GM12801 (cell line): ENCODE data around the gene GDPGP1.

Source experiments
- CTCF ChIP-seq: IDR thresholded peaks from one replicate; pipeline ENCODE4 v1.5.1; 2011; ENCODE audit warnings: control low read depth; ENCODE audit not compliant: insufficient read length; ENCODE audit errors: extremely low read depth

Gene GDPGP1

GRCh38 chr15:90262426-90262825 lies 28.4 kb downstream of the GDPGP1 start:
- TF ChIP-seq CTCF: no peak

GRCh38 chr15:90264671-90265070 lies 30.7 kb downstream of the GDPGP1 start:
- no peak for TF ChIP-seq CTCF

DNA sequence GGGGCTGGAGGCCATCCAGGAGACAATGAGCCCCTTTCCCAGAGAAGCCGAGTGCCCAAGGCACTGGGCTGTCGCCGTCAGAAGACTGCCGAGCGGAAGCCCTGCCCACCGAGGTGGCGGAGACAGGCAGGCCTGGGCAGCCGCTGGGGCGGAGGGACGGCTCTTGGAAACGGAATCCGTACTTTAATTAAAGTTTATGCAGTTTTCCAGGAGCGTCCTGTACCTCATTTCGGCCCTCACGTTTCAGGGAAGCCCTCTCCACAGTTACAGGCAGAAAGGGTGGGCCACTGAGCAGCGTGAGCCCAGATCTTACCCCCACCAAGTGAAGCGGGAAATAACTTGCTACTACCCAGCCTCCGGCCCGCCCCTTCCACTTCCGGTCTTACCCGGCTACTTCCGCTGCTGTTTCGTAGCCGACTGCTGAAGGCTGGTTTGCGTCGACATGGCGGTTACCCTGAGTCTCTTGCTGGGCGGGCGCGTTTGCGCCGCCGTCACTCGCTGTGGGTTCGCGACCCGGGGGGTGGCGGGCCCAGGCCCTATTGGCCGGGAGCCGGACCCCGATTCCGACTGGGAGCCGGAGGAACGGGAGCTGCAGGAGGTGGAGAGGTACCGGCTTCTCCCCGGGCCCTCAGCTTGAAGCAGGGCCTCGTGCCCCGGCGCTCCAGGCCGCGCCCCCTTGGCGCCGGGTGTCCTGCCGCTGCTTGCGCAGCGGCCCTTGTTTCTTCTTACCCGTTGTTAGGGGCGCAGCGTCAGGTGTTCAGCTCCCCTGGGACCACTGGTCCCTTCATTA lies 31.5 kb downstream of the GDPGP1 start, which contains the start of gene NGRN:
NGRN (plus strand) TSS at position 402 of the 790 bp plus-strand sequence; CDS start at position 443, 41 bp downstream.
- TF ChIP-seq CTCF: no peak

DNA sequence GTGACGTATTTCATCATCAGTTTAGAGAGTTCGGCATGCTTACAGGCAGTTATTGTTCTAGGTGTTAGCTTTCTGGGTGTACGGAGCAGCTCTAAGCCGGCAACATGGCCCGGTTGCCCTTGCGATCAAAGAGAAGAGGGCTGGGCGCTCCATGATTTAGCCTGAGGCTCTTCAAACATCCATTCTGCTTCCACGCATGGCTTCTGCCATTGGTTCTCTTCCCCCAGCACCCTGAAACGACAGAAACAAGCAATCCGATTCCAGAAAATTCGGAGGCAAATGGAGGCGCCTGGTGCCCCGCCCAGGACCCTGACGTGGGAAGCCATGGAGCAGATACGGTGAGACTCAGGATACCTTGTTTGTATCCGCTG lies 32.0 kb downstream of the GDPGP1 start:
- TF ChIP-seq CTCF: no peak

GRCh38 chr15:90266485-90266884 lies 32.5 kb downstream of the GDPGP1 start:
- TF ChIP-seq CTCF: no peak

DNA sequence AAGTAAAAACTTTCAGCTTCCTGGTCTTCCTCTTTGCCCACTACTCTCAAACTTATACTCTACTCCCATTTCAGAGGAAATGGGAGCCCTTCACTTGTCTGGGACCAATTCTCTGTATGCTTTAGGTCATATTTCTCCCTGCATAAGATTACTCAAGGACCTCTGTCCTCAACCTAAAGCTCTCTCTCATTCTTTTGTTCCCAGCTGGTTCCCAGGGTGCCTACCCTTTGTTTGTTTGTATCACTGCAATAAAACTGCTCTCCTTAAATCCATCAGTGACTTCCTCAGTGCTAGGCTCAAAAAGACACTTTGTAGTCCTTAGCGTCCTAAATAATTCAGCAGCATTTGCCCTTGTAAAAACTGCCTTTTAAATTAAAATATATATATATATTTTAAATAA lies 34.4 kb downstream of the GDPGP1 start:
- TF ChIP-seq CTCF: no peak

- TF ChIP-seq CTCF: no peak
Observed at GRCh38 chr15:90270502-90271150, 36.6 kb downstream of the GDPGP1 start.
